Skin epidermis (tissue), 12 donors: Measurements from ENCODE around the gene CACNA1G.

Experiments used
- H3K27ac ChIP-seq, 21 experiments: fragments of 200-600 bp; sonication (generic) in 11 of 21; one replicate each; pipeline ENCODE4 v1.5.0; 2020; ENCODE audit warnings: mild to moderate bottlenecking in 3 of 21, inconsistent platforms in 2 of 21, moderate library complexity in 2 of 21
- H3K4me3 ChIP-seq, 7 experiments: fragments of 200-600 bp; sonication (generic) in 2 of 7; one replicate each; pipeline ENCODE4 v1.5.0; 2020; ENCODE audit warnings: inconsistent platforms in 2 of 7, mild to moderate bottlenecking in 2 of 7, moderate library complexity in 1 of 7

CACNA1G gene

DNA sequence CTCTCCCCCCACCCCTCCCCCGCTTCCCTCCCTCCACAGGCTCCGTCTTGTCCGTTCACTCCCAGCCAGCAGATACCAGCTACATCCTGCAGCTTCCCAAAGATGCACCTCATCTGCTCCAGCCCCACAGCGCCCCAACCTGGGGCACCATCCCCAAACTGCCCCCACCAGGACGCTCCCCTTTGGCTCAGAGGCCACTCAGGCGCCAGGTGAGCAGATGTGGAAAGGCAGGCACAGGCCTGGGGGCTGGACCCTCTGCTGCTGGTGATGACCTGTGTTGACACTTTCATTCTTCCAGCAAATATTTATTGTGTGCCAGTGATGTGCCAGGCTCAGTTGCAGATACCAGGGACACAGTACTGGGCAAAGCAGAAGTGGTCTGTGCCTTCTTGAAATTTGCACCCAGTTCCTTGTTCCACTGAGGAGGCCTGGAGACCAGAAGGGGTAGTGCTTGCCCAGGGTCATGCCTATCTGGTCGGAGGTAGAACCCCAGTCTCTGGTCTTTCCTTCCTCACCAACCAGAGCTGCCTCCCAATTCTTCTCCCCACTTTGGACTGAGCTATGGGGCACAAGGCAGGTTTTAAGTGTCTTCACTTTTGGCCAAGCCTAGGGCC, 63.9 kb downstream of the CACNA1G start:
- H3K4me3 ChIP-seq = no peak overlapping the region
- no peak overlapping the region for H3K27ac ChIP-seq

DNA sequence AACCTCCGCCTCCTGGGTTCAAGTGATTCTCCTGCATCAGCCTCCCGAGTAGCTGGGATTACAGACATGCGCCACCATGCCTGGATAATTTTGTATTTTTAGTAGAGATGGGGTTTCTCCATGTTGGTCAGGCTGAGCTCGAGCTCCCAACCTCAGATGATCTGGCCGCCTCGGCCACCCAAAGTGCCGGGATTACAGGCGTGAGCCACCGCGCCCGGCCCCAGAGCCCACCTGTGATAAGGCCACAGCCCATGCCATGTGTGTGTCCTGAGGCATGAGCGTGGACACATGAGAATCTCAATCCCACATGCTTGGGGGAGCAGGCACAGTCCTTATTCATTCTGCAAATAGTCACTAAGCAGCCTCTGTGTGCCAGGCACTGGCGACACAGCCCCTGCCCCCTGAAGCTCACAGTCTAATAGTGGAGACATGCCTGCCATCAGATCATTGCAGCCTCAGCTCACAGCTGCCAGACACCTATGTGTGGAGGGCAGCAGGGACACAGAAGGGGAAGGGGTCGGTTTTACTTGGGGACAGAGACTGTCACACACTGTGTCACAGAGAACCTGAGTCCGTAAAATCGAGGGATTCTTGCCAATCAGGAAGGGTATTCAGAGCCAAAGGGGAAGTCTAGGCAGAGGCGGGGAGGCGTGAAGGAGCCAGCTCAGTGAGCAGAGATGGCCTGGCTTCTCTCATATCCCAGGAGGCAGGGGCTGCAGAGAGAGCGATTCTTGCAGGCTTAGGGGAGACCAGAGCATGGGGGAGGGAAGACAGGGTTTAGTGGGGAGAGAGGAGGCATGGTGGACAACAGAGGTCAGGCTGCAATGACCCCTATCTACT, 64.7 kb downstream of the CACNA1G start:
- Histone ChIP-seq H3K27ac (no peak overlapping the region), H3K4me3 (no peak overlapping the region)

DNA sequence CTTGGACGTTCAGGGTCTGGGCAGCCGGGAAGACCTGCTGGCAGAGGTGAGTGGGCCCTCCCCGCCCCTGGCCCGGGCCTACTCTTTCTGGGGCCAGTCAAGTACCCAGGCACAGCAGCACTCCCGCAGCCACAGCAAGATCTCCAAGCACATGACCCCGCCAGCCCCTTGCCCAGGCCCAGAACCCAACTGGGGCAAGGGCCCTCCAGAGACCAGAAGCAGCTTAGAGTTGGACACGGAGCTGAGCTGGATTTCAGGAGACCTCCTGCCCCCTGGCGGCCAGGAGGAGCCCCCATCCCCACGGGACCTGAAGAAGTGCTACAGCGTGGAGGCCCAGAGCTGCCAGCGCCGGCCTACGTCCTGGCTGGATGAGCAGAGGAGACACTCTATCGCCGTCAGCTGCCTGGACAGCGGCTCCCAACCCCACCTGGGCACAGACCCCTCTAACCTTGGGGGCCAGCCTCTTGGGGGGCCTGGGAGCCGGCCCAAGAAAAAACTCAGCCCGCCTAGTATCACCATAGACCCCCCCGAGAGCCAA, 65.6 kb downstream of the CACNA1G start:
- no peak overlapping the region for H3K27ac ChIP-seq
- H3K4me3 ChIP-seq = no peak overlapping the region

DNA sequence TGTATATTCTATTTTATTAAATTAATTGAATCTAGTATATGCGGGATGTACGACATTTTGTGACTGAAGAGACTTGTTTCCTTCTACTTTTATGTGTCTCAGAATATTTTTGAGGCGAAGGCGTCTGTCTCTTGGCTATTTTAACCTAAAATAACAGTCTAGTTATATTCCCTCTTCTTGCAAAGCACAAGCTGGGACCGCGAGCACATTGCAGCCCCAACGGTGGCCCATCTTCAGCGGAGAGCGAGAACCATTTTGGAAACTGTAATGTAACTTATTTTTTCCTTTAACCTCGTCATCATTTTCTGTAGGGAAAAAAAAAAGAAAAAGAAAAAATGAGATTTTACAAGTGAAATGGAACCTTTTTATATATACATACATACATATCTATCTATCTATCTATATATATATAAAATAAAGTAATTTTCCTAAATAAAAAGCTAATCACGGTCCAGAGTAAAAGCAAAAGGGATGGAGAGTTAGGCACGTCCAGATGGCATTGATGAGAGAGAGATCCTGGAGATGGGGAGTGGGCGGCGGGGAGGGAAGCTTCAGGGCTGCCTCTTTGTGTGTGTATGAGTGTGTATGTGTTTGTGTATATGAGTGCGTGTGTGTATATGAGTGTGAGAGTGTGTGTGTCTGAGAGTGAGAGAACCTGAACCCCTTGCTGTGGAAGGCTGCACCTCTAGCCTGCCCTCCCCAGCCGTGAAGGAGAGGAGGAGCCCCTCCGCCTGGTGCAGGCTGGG, 66.7 kb downstream of the CACNA1G start:
- Histone ChIP-seq H3K27ac (no peak overlapping the region), H3K4me3 (no peak overlapping the region)

DNA sequence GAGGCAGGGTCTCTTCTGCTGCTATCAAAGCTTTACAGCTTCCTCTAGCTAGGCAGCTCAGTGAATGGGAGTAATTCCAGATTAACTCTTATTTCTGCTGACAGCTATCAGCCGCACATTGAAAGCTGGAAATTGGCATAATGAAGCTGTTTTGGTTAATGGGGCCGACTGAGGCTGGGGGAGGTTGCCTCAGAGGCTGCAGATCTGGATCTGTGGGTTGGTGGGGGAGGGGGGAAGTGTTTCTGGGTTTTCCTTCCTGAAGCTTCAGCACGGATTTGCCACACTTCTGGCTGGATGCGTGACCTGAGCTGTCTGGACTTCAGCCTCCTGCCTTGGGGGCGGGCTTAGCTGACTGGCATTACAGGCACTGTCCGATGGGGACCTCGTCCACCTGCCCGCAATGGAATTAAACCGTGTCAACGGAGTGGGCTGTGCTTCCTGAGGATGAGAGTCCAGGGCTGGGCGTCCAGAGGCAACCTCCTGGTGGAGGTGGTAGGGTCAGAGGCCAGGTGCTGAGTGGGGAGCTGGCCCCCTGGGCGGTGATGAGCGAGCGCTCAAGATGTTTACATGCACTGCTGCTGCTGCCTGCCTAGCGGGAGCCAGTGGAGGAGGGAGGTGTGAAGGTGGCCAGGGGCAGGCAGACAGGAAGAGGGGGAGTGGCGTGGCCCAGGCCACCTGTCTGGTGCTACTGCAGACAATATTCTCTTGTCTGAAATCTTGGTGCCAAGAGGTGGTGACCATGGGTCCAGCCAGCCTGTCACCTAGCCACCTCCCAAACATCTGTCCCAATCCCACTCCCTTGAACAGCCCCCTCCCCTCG, 67.5 kb downstream of the CACNA1G start:
- H3K4me3 ChIP-seq = no peak overlapping the region
- H3K27ac ChIP-seq = no peak overlapping the region

DNA sequence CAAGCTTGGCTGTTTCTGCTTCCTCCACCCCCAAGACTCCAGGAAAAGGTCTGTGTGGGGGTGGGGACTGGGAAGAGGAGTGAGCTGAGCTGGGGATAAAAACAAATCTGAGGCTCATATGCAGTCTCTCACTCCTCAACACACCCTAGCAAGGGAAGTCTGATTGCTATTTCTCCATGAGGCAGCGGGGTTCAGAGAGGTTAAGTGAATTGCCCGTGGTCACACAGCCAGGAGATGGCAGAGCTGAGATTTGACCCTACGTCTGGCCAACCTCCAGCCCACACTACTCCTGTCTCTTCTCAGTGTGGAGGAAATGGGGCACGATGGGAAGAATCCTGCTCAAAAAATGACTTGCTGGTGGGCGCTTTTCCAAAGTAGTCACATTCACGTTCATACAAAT, 69.4 kb downstream of the CACNA1G start:
- H3K27ac ChIP-seq = no peak overlapping the region
- H3K4me3 ChIP-seq = no peak overlapping the region

DNA sequence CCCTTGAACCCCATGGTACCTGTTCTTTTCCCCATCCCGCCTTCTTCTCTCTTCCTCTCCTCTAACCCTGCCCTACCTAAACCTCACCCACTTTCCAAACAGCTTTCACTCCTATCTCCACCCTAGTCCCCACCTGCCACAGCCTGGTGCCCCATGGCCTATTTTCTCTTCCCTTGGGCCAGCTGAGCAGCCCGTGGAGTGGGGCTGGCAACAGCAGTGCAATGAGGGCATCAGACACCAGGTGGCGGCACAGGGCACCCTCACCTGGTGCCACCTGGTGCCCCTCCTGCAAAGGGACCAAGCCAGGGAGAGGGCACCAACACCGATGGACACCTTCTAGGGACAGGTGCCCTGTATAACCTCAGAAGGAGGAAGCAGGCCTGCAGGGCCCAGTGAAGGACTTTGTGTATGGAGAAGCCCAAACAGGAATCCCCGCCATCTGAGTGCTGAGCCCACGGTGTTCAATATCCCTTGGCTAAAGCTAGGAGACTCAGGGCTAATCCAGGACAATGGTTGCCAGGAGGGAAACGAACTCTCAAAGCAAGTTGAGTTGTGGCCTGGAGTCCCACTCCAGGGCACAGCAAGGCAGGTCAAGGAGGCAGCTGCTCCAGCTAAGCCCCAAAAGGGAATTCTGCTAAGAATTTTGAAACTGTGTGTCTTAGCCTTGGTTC, 70.1 kb downstream of the CACNA1G start:
- Histone ChIP-seq H3K4me3 (no peak overlapping the region), H3K27ac (no peak overlapping the region)

DNA sequence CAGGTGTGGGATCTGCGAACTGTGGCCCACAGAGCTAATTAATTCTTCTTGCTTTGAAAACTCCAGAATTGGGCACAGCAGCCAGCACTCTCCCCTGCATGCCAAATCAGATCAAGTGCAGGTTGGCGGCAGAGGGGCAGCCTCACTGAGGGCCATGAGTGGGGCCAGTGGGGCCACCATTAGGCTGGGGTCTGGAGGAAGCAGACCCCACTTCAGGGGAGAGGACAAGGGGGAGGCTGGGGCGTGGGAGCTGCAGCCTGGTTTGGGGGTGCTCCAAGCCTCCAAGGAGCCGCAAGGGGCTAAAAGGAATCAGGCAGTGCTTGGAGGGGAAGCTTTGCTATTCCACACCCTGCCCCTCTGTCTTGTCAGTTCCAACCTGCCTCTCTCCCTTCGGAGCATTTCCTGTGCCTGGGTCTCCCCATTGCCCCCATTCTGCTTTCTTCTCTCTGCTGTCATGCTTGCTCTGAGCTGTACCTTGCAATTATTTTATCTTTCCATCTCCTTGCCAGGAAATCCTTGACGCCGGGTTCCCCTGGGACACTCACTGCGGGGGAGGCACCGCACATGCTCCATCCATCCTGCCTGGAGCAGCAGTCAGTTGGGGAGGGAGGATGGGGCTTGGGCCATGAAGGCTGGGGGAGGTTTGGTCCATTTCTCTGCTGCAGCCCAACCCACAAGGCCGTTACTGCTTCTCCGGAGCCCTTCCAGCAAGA, 70.8 kb downstream of the CACNA1G start:
- H3K4me3 ChIP-seq = no peak overlapping the region
- no peak overlapping the region for H3K27ac ChIP-seq

DNA sequence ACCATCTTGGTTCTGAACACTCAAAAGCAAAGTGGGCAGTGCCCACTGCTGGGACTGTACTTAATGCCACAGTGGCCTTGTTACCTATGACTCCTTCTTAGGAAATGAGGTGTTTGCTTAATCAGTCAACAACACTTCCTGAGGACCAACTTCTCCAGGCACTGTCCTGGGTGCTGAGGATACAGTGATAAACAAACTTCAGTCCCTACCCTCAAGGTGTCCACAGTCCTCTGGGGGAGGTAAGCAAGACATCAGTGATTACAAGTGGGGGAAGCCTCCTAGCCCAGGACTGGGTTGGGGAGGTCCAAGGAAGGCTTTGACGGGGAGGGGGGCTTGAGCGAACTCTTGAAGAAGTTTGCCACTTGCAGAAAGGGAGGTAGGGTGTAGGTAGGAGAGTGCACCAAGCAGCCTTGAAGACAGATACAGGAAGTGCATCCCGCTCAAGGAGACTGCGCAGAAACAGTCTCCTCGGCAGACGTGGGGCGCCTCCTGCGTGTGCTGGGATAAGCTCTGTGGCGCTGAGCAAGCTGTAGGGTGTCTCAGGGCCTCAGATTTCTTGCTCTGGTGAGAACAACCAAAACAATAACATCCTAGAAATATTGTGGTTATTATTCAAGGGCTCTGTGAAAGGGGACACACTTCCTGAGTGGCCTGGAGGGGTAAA, 71.5 kb downstream of the CACNA1G start:
- no peak overlapping the region for H3K27ac ChIP-seq
- H3K4me3 ChIP-seq = no peak overlapping the region

DNA sequence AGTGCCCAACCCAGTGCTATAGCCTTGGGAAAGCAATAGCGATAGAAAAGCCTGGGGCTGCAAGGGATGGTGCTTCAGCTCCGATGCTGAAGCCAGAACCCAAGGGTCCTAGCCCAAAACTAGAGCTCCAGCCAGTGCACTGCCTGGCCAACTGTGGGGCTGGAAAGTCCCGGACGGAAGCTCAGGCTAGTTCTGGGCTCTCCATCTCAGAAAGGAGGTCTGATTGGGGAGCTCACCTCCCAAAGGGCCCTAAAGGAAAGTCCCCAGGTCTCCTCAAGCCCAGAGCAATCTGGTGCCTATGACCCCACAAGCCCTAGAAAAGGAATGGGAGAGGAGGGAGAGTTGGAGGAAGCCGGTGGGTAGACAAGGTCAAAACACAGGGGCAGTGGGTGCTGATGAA, 72.1 kb downstream of the CACNA1G start:
- no peak overlapping the region for H3K27ac ChIP-seq
- H3K4me3 ChIP-seq = no peak overlapping the region

DNA sequence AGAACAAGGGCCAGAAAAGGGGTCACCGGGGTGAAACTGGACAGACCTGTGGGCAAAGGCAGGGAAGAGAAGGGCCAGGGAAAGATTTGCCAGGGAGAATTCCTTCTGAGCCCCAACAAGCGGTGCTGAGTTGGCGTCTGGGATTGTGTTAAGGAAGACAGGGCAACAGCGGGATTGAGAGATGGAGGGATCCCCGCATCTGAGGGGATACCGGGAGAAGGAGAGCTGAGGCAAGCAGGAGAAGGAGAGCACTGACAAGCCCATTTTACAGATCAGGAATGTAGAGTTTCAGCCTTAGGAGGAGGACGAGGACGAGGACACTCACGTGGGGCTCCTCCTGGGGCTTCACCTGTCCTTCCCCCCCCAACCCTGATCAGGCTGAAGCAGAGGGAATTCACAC, 73.2 kb downstream of the CACNA1G start:
- Histone ChIP-seq H3K4me3 (no peak overlapping the region), H3K27ac (no peak overlapping the region)

DNA sequence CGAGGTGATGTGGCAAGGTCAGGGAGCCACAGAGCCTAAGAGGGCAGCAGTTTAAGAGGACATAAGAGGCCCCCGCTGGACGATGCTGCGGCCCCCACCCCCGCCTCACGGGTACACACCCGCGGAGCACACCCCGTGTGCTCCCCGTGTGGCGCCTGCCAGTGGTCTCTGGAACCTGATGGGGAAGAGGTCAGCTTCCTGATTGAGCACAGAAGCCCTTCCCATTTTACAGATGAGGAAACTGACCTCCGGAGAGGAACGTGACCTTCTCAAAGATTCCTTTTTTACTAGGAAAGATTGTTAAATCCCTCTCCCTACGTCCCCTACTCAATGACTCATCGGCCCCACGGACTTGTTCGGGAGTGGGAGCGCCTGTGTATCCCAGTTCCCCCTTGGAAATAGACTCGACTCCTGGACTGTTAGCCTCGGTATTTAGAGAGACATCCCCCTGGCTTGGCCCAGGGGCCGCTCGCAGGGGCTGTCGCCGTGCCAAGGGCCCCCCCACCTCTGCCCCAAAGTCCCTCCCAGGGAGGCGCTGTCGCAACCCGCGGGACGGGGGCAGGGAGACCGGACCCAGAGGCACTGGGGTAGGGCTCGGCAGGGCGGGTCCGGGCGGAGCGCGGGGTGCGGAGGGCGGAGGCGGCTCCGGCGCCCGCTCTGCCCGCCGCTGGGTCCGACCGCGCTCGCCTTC, 73.9 kb downstream of the CACNA1G start, which contains the start of gene ABCC3:
Gene ABCC3 (plus strand): TSS at position 658 of the 691 bp plus-strand sequence. CDS start 56 bp downstream, outside the sequence.
- Histone ChIP-seq H3K4me3 (peak within 1 kb of the TSS; percentile 25 to 65 (median 50)), H3K27ac (peak within 1 kb of the TSS in 20 of 21 experiments; percentile 1 to 84 (median 68))

DNA sequence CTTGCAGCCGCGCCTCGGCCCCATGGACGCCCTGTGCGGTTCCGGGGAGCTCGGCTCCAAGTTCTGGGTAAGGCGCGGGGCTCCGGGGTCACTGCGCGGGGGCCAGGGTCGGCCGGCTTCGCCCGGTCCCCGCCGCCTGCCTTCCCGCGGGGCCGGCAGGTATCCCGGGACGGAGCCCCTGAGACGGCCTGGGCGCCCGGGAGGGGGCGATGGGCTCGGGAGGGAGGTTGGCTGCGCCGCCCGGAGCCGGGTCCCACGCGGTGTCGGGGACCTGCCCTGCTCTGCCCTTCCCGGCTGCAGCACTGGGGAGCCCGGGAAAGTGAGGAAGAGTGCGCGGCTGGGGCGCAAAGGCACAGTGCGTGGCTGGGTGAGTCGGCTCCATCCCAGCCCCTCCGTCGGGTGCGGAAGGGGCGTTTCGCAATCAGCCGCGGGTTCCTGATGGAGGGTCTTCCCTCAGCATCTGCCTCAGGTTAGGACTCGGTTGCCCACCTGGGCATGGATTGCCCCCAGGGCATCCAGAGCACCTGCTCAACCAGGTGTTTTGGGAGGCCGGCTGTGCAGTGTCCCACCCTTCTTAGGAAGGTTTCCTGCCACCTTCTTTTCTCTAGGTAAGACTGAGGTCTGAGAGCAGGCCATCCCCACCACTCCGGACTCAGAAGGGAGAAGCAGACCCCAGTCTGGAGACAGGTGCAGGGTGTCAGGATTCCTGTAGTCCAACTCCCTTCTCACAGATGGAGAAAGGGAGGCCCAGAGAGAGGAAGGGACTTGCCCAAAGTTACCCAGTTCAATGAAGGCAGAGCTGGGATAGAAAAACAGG, 74.6 kb downstream of the CACNA1G start:
- H3K4me3 ChIP-seq = peak overlapping the region; percentile 25 to 65 (median 50)
- peak overlapping the region in 20 of 21 experiments; percentile 1 to 84 (median 68) for H3K27ac ChIP-seq

DNA sequence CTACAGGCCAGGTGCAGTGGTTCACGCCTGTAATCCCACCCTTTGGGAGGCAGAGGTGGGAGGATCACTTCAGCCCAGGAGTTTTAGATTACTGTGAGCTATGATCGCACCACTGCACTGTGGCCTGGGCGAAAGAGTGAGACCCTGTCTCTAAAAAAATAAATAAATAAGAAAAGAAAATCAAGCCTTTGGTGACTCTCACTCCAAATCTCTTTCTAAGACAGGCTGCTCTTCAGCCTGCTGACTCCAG, 75.1 kb downstream of the CACNA1G start:
- H3K27ac ChIP-seq = peak overlapping the region in 4 of 21 experiments; percentile 75 to 83 (median 80)
- peak overlapping the region in 4 of 7 experiments; percentile 25 to 65 (median 54) for H3K4me3 ChIP-seq

DNA sequence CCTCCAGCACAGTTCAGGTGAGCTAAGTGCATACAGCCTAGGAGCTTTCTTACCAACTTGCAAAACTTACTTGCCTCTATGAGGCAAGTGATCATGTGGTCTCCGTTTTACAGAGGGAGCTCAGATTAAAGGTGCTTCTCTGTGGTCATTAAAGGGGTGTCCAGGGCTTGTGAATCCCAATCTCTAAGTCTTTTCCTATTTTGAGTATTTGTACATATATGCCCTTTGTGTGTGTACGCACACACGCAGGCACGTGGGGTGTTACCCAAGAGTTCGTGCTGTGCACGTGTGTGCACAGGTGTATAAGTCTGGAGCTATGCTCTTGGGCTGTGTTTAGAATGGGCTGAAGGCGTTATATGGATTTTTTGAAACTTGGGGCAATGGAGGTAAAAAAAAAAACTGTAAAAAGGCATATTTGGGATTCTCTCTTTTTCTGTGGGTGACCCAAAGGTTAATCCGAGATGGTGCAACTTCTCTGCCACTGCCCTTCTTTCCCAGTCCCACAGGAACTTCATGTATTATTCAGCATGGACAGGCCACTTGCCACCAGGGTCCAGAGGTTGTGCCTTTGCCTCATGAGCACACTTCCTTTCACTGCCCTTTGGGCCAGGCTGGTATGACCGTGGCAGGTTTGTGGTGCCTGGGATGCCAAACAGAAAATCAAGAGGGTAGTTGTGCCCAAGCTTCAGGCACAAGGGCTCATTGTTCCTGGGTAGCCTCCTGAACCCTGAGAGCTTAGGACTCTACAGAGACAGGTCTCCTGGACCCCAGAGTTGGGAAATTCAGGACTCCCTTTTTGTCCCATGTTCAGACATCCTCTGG, 75.7 kb downstream of the CACNA1G start:
- Histone ChIP-seq H3K4me3 (peak overlapping the region in 2 of 7 experiments; percentile 50 to 65), H3K27ac (peak overlapping the region in 1 of 21 experiments; percentile 75)

DNA sequence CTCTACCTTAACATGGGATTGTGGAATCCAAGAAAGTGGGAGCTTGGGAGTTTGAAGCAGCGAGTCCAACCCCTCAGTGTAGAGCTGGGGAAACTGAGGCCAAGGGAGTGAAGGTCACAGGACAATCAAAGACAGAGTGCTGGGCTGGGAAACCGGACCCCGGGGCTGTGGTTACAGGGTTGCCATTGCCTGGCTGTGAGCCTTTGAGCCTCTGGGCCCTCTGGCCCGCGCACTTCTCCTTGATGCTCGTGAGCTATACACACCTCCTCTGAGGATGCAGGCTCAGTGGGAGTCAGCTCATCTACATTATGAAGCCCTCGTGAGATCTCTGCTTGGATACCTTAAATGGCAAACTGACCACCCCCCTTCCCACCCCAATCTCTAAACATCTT, 76.3 kb downstream of the CACNA1G start:
- Histone ChIP-seq H3K4me3 (no peak overlapping the region), H3K27ac (no peak overlapping the region)
